HFF-Myc (cell line): ENCODE measurements around the gene KCTD19.
A peak's percentile ranks its signal among the peaks of the same experiment; 100 is the strongest.

ENCODE experiments used
- DNase-seq: peaks from one replicate; pipeline ENCODE4 v3.0.0-alpha.2; 2011; ENCODE audit warnings: low read depth; ENCODE audit errors: extremely low read depth
- H3K4me3 ChIP-seq: replicated peaks from 2 replicates; pipeline ENCODE4 v1.5.1; 2011; ENCODE audit warnings: low read depth, mild to moderate bottlenecking, control low read depth, low read length
- CTCF ChIP-seq: IDR thresholded peaks from 2 replicates; pipeline ENCODE4 v1.5.1; 2012; ENCODE audit warnings: mild to moderate bottlenecking, low read depth, low read length, control low read depth; ENCODE audit errors: missing control alignments

The KCTD19 gene

DNA sequence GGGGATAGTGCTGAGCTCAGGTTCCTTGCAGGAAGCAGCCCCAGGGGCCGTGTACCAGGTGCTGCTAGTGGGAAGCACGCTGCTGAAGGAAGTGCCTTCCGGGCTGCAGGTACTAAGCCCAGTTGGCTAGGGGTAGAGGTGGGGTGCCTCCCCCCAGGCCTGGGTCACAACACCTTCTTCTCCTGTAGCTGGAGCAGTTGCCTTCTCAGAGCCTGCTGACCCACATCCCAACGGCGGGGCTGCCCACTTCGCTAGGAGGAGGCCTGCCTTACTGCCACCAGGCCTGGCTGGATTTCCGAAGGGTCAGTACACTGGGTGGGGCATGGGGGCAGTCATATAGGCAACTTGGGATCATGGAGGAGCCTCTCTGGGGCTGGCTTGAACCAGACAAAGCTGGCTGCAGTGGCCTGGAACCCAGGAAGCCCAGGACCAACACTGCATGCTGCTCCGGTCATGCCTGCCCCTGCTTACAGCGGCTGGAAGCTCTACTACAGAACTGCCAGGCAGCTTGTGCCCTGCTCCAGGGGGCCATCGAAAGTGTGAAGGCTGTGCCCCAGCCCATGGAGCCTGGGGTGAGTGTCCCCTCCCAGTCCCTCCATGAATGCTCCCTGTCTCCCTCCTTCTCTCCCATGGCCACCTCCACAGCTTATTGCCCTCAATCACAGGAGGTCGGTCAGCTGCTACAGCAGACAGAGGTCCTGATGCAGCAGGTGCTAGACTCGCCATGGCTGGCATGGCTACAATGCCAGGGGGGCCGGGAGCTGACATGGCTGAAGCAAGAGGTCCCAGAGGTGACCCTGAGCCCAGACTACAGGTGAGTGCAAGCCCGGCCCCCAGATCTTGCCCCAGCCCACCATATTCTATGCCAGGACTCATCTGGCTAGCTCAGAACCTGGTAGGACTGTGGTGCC, 44.8 kb downstream of the KCTD19 start:
- H3K4me3 ChIP-seq = no peak overlapping the region
- no peak for DNase-seq
- no peak for TF ChIP-seq CTCF

DNA sequence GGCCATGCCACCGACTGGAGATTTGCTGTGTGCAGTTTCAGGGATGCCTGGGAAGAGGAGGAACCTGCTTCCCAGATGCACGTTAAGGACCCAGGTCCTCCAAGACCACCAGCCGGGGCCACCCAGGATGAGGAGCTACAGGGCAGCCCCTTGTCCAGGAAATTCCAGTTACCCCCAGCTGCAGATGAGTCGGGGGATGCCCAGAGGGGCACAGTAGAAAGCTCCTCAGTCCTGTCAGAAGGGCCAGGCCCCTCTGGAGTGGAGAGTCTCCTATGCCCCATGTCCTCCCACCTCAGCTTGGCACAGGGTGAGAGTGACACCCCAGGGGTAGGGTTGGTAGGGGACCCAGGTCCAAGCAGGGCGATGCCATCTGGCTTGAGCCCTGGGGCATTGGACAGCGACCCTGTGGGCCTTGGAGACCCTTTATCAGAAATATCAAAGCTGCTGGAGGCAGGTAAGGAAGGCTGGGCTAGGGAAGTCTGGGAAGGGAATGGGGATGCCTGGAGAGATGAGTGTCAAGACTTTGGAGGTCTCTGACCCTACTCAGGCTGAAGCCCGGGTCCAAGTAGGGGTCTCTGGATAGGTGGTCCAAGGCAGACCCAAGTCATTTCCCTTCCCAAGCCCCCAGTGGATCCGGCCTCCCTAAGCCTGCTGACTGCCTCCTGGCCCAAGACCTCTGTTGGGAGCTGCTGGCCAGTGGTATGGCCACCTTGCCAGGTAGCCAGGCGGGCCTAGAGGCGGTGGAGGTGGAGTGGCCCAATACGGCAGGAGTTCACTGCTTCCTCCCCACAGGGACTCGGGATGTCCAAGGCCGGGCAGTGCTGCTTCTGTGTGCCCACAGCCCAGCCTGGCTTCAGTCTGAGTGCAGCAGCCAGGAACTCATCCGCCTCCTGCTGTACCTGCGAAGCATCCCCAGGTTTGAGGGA, 46.2 kb downstream of the KCTD19 start:
- DNase-seq = no peak
- H3K4me3 ChIP-seq = peak overlapping the region; percentile 74
- TF ChIP-seq CTCF = no peak

DNA sequence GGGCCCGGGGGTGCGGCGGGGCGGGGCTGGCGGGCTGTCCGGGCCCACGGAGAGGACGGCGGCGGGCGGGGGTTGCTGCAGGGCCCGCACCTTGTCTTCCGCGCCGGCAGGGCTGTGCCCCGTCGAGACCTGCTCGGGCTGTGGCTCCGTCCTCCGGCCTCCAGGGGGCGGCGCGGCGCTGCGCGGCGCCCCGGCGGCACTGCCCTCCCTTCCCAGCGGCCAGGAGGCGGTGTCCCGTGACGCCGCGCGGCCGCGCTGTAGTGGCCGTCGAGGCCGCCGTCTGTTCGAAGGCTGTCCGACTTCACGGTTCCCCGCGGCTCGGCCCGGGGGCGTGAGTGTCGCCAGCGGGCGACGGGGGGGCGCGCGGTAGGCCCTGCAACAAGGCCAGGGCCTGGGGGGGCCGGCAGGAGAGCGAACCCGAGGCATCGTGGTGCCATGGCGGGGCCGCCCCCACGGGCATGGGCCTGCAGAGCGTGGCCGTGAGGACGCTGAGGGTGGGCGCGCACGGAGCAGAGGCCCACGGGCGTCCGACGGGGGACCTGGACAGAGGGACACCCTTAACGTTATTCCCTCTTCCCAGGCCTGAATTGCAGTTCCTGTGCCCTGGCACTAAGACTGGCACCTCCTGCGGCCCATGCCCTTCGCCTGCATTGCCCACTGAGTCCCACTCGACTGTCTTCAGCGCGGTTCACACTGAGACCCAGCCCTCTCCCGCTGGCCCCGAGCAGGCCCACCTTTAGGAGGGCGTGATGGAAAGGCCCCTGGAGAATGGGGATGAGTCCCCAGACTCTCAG, 47.0 kb downstream of the KCTD19 start, which contains the start of gene PLEKHG4:
PLEKHG4 (plus strand) TSS at position 237 of the 794 bp plus-strand sequence; CDS start at position 750, 513 bp downstream.
- TF ChIP-seq CTCF = peak; percentile 46
- DNase-seq = peak; percentile 15
- H3K4me3 ChIP-seq = peak within 1 kb of the TSS; percentile 74

DNA sequence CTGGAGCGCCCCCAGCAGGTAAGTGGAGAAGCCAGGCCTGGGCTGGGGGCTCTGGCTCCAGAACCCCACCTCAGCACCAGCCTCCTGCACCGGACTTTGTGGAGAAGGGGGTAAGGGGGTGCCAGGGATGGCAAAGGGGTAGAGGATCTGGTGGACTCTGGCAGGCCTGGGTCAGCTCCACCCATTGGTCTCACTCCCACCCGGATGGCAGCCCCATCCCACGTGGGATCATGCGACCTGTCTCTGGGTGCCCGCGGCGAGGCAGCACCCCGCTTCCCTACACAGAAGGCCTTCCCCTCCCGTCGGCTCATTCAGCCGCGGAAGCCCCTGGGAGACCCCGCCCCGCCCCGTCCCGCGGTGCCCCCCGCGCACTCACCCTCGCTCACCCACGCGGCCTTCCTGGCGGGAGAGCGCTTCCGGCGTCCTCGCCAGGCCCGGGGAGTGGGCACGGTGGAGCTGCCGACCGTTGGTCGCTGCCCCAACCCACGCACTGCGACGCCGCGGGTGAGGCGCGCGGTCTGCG, 47.7 kb downstream of the KCTD19 start:
- peak overlapping the region; percentile 74 for H3K4me3 ChIP-seq
- no peak for DNase-seq
- peak; percentile 32 for TF ChIP-seq CTCF

GRCh38 chr16:67277999-67278772, 48.4 kb downstream of the KCTD19 start:
- TF ChIP-seq CTCF = no peak
- DNase-seq = peak; percentile 61
- H3K4me3 ChIP-seq = peak overlapping the region; percentile 74
